Fibroblast of lung (primary cell): ENCODE measurements around the gene ASTN2. TPM values are rescaled to one million over a fixed set of nuclear protein-coding genes. Genes with fewer than 3 reads are reported as not detected.

Experiments
- DNase-seq, 2 donors: peaks; one replicate each; pipeline versions ENCODE4 v3.0.0 to v3.0.0-alpha.2; 2010; ENCODE audit warnings: low read depth in 2 of 2
- H2AFZ ChIP-seq: 2 replicates; pipeline ENCODE4 v1.5.1; 2012; ENCODE audit warnings: low read length, control low read depth, inconsistent platforms
- H3K27ac ChIP-seq: 2 replicates; pipeline ENCODE4 v1.5.1; 2011; ENCODE audit warnings: low read length, control low read depth; ENCODE audit not compliant: insufficient read depth
- H3K27me3 ChIP-seq: 2 replicates; pipeline ENCODE4 v1.5.1; 2011; ENCODE audit warnings: mild to moderate bottlenecking, low read length; ENCODE audit not compliant: control insufficient read depth, insufficient read depth
- H3K36me3 ChIP-seq: 2 replicates; pipeline ENCODE4 v1.5.1; 2011; ENCODE audit warnings: low read length; ENCODE audit not compliant: control insufficient read depth, insufficient read depth
- H3K4me1 ChIP-seq: 2 replicates; pipeline ENCODE4 v1.5.1; 2011; ENCODE audit warnings: low read length; ENCODE audit not compliant: control insufficient read depth, insufficient read depth; ENCODE audit errors: extremely low read depth
- H3K4me2 ChIP-seq: 2 replicates; pipeline ENCODE4 v1.5.1; 2011; ENCODE audit warnings: low read length, control low read depth; ENCODE audit not compliant: insufficient read depth; ENCODE audit errors: extremely low read depth
- H3K4me3 ChIP-seq, 4 experiments: fragments of 200-600 bp in 1 of 4; sonication (generic) in 1 of 4; replicated peaks in 1 of 4; 2 replicates each; pipeline ENCODE4 v1.5.1; 2011 to 2016; ENCODE audit warnings: low read length in 4 of 4, low read depth in 3 of 4, mild to moderate bottlenecking in 3 of 4, control low read depth in 2 of 4, inconsistent platforms in 1 of 4, mixed read lengths in 1 of 4; ENCODE audit not compliant: insufficient read depth in 1 of 4; ENCODE audit errors: control extremely low read depth in 1 of 4
- H3K79me2 ChIP-seq: 2 replicates; pipeline ENCODE4 v1.5.1; 2012; ENCODE audit warnings: mild to moderate bottlenecking, low read length, inconsistent platforms; ENCODE audit not compliant: control insufficient read depth, insufficient read depth
- H3K9ac ChIP-seq: 2 replicates; pipeline ENCODE4 v1.5.1; 2011; ENCODE audit warnings: mild to moderate bottlenecking, low read length, control low read depth; ENCODE audit not compliant: insufficient read depth
- H3K9me3 ChIP-seq: 2 replicates; pipeline ENCODE4 v1.5.1; 2012; ENCODE audit warnings: low read depth, low read length; ENCODE audit not compliant: control insufficient read depth, insufficient read depth
- H4K20me1 ChIP-seq: 2 replicates; pipeline ENCODE4 v1.5.1; 2011; ENCODE audit warnings: low read length; ENCODE audit not compliant: control insufficient read depth, insufficient read depth; ENCODE audit errors: extremely low read depth
- CTCF ChIP-seq, 2 donors: IDR thresholded peaks in 1 of 2; conservative IDR thresholded peaks in 1 of 2; 1 replicate in 1 of 2; 2 replicates in 1 of 2; pipeline ENCODE4 v1.5.1; 2011 to 2012; ENCODE audit warnings: low read length in 2 of 2, control low read depth in 1 of 2, inconsistent platforms in 1 of 2, low read depth in 1 of 2, mild to moderate bottlenecking in 1 of 2
- EZH2 ChIP-seq: IDR thresholded peaks from 2 replicates; pipeline ENCODE4 v1.5.1; 2012; ENCODE audit warnings: low read length, control low read depth, mild to moderate bottlenecking; ENCODE audit errors: missing control alignments
- polyA plus RNA-seq, 2 donors: library from polyadenylated mRNA; depleted of rRNA in 1 of 2; stranded (reverse) in 1 of 2; unstranded in 1 of 2; fragments of >200 nt; gene quantifications; 2 replicates each; pipeline ENCODE4 v1.2.1, GENCODE V29; 2011 to 2012; ENCODE audit warnings: missing spikeins in 1 of 2
- total RNA-seq: library from RNA; depleted of rRNA; stranded (reverse); fragments of >200 nt; gene quantifications from 2 replicates; pipeline ENCODE4 v1.2.1, GENCODE V29; 2014

Gene ASTN2
- total and polyA plus RNA-seq, 2 donors (not counting 1 experiment from before 2014, with no cell fraction given) = 2.2 to 19.2 TPM

- H4K20me1 ChIP-seq = no peaks in the 10 kb centered on the region
- no peak overlapping the region for H3K4me2 ChIP-seq
- H2AFZ ChIP-seq = no peak overlapping the region
- H3K27me3 ChIP-seq = no peaks in the 10 kb centered on the region
- H3K4me3 ChIP-seq = no peak overlapping the region
- H3K36me3 ChIP-seq = no peaks in the 10 kb centered on the region
- no peaks in the 10 kb centered on the region for H3K9me3 ChIP-seq
- DNase-seq = no peak
- no peak overlapping the region for H3K9ac ChIP-seq
- no peaks in the 10 kb centered on the region for H3K4me1 ChIP-seq
- TF ChIP-seq EZH2 = no peak
- no peak for TF ChIP-seq CTCF (conservative IDR thresholded peaks at IDR 0.05 in 1 of 2, IDR thresholded peaks at IDR 0.05 in 1 of 2; ENCODE audit: low read depth in 1 of 2, low read length in 2 of 2)
- no peaks in the 10 kb centered on the region for H3K79me2 ChIP-seq
- H3K27ac ChIP-seq = no peak overlapping the region
Measured at GRCh38 chr9:116663581-116663980, 751.3 kb downstream of the ASTN2 start.

GRCh38 chr9:116662646-116663310 lies 752.1 kb downstream of the ASTN2 start:
- no peaks in the 10 kb centered on the region for H3K36me3 ChIP-seq
- no peaks in the 10 kb centered on the region for H3K79me2 ChIP-seq
- no peak overlapping the region for H3K4me2 ChIP-seq
- H3K4me3 ChIP-seq = no peak overlapping the region
- no peaks in the 10 kb centered on the region for H3K4me1 ChIP-seq
- peak in 1 of 2 donors; percentile 65 for DNase-seq
- no peaks in the 10 kb centered on the region for H4K20me1 ChIP-seq
- no peak for TF ChIP-seq CTCF (conservative IDR thresholded peaks at IDR 0.05 in 1 of 2, IDR thresholded peaks at IDR 0.05 in 1 of 2; ENCODE audit: low read depth in 1 of 2, low read length in 2 of 2)
- TF ChIP-seq EZH2 = no peak
- H3K27ac ChIP-seq = no peak overlapping the region
- H3K27me3 ChIP-seq = no peaks in the 10 kb centered on the region
- H2AFZ ChIP-seq = no peak overlapping the region
- H3K9ac ChIP-seq = no peak overlapping the region
- no peaks in the 10 kb centered on the region for H3K9me3 ChIP-seq

- Histone ChIP-seq H3K79me2 (no peaks in the 10 kb centered on the region), H3K27ac (no peak overlapping the region), H3K9ac (no peak overlapping the region), H3K36me3 (no peaks in the 10 kb centered on the region), H3K27me3 (no peaks in the 10 kb centered on the region), H3K4me2 (no peak overlapping the region), H3K9me3 (no peaks in the 10 kb centered on the region), H2AFZ (no peak overlapping the region), H3K4me3 (no peak overlapping the region), H4K20me1 (no peaks in the 10 kb centered on the region), H3K4me1 (no peaks in the 10 kb centered on the region)
- TF ChIP-seq EZH2 (no peak), CTCF (conservative IDR thresholded peaks at IDR 0.05 in 1 of 2, IDR thresholded peaks at IDR 0.05 in 1 of 2; ENCODE audit: low read depth in 1 of 2, low read length in 2 of 2) (peak; percentile 70 to 76)
- DNase-seq = peak; percentile 72 to 87
Measured at GRCh38 chr9:116661037-116661954, 753.6 kb downstream of the ASTN2 start.
